H9 (cell line): Measurements from ENCODE around the gene STK32C. TPM values are rescaled to one million over a fixed set of nuclear protein-coding genes. Genes with fewer than 3 reads are reported as not detected.

ENCODE experiments used
- DNase-seq: peaks from one replicate; pipeline ENCODE4 v3.0.0-alpha.2; 2017
- H2AFZ ChIP-seq: one replicate; pipeline ENCODE4 v1.6.1; 2013; ENCODE audit warnings: mild to moderate bottlenecking, low read length, control low read depth, moderate library complexity
- H2AK5ac ChIP-seq: 2 replicates; pipeline ENCODE4 v1.6.1; 2013; ENCODE audit warnings: low read length, control low read depth, mixed read lengths; ENCODE audit not compliant: insufficient read length
- H2BK120ac ChIP-seq: one replicate; pipeline ENCODE4 v1.6.1; 2013; ENCODE audit warnings: low read depth, mild to moderate bottlenecking, low read length, control low read depth, inconsistent platforms; ENCODE audit not compliant: poor library complexity, severe bottlenecking
- H2BK12ac ChIP-seq: 2 replicates; pipeline ENCODE4 v1.6.1; 2013; ENCODE audit warnings: low read length, control low read depth, mixed read lengths, low read depth; ENCODE audit not compliant: insufficient read length
- H2BK15ac ChIP-seq: 2 replicates; pipeline ENCODE4 v1.6.1; 2013; ENCODE audit warnings: low read depth, low read length, control low read depth
- H2BK20ac ChIP-seq: one replicate; pipeline ENCODE4 v1.6.1; 2013; ENCODE audit warnings: low read depth, mild to moderate bottlenecking, low read length, control low read depth, inconsistent platforms; ENCODE audit not compliant: poor library complexity, severe bottlenecking
- H2BK5ac ChIP-seq: 2 replicates; pipeline ENCODE4 v1.6.1; 2013; ENCODE audit warnings: low read length, control low read depth, mixed read lengths; ENCODE audit not compliant: insufficient read length
- H3K14ac ChIP-seq: 2 replicates; pipeline ENCODE4 v1.6.1; 2013; ENCODE audit warnings: low read length, control low read depth; ENCODE audit not compliant: insufficient read depth
- H3K18ac ChIP-seq: 2 replicates; pipeline ENCODE4 v1.6.1; 2013; ENCODE audit warnings: low read depth, mild to moderate bottlenecking, mixed read lengths, low read length, control low read depth; ENCODE audit not compliant: insufficient read length
- H3K23ac ChIP-seq: 2 replicates; pipeline ENCODE4 v1.6.1; 2013; ENCODE audit warnings: low read length, control low read depth, mixed read lengths, low read depth; ENCODE audit not compliant: insufficient read length
- H3K23me2 ChIP-seq: 2 replicates; pipeline ENCODE4 v1.6.1; 2013; ENCODE audit warnings: low read depth, mild to moderate bottlenecking, mixed read lengths, low read length, control low read depth; ENCODE audit not compliant: insufficient read length, poor library complexity, severe bottlenecking
- H3K27ac ChIP-seq: 2 replicates; pipeline ENCODE4 v1.5.1; 2013; ENCODE audit warnings: low read length, control low read depth, mixed read lengths, low read depth; ENCODE audit not compliant: insufficient read length
- H3K27me3 ChIP-seq: 2 replicates; pipeline ENCODE4 v1.6.1; 2013; ENCODE audit warnings: low read length, control low read depth, inconsistent platforms; ENCODE audit not compliant: insufficient read depth
- H3K4ac ChIP-seq: 2 replicates; pipeline ENCODE4 v1.6.1; 2013; ENCODE audit warnings: low read depth, mild to moderate bottlenecking, control low read depth, inconsistent platforms, low read length, moderate library complexity
- H3K4me1 ChIP-seq: 2 replicates; pipeline ENCODE4 v1.6.1; 2013; ENCODE audit warnings: low read length, control low read depth, inconsistent platforms; ENCODE audit not compliant: insufficient read depth
- H3K4me2 ChIP-seq: 2 replicates; pipeline ENCODE4 v1.6.1; 2013; ENCODE audit warnings: low read length, control low read depth, mixed read lengths; ENCODE audit not compliant: insufficient read length, insufficient read depth
- H3K56ac ChIP-seq: 2 replicates; pipeline ENCODE4 v1.6.1; 2013; ENCODE audit warnings: low read depth, mild to moderate bottlenecking, mixed read lengths, low read length, control low read depth; ENCODE audit not compliant: insufficient read length
- H3K79me1 ChIP-seq: 2 replicates; pipeline ENCODE4 v1.6.1; 2013; ENCODE audit warnings: low read depth, mild to moderate bottlenecking, moderate library complexity, low read length, control low read depth, inconsistent platforms; ENCODE audit not compliant: insufficient read depth, poor library complexity, severe bottlenecking
- H3K79me2 ChIP-seq: 2 replicates; pipeline ENCODE4 v1.6.1; 2013; ENCODE audit warnings: low read length, control low read depth, inconsistent platforms; ENCODE audit not compliant: insufficient read depth
- H3K9ac ChIP-seq: 2 replicates; pipeline ENCODE4 v1.6.1; 2013; ENCODE audit warnings: low read length, control low read depth, mixed read lengths; ENCODE audit not compliant: insufficient read length; ENCODE audit errors: extremely low read depth
- H3K9me3 ChIP-seq: one replicate; pipeline ENCODE4 v1.6.1; 2013; ENCODE audit warnings: low read depth, low read length, inconsistent platforms; ENCODE audit not compliant: control insufficient read depth
- H3T11ph ChIP-seq: one replicate; pipeline ENCODE4 v1.6.1; 2013; ENCODE audit warnings: mild to moderate bottlenecking, low read length, control low read depth, inconsistent platforms
- H4K20me1 ChIP-seq: one replicate; pipeline ENCODE4 v1.6.1; 2013; ENCODE audit not compliant: control insufficient read depth, insufficient read length, insufficient read depth
- H4K5ac ChIP-seq: 2 replicates; pipeline ENCODE4 v1.6.1; 2013; ENCODE audit warnings: low read depth, mild to moderate bottlenecking, mixed read lengths, low read length, control low read depth; ENCODE audit not compliant: insufficient read length
- H4K8ac ChIP-seq: replicated peaks from 2 replicates; pipeline ENCODE4 v1.6.1; 2013; ENCODE audit warnings: low read length, control low read depth, mixed read lengths, low read depth; ENCODE audit not compliant: insufficient read length
- H4K91ac ChIP-seq: 2 replicates; pipeline ENCODE4 v1.6.1; 2013; ENCODE audit warnings: low read depth, mild to moderate bottlenecking, moderate library complexity, mixed read lengths, low read length, control low read depth; ENCODE audit not compliant: insufficient read length
- H3K27ac Mint-ChIP-seq, 3 experiments: 2 replicates in 2 of 3; 3 replicates in 1 of 3; pipeline ENCODE4 v1.8.0; 2020 to 2021; ENCODE audit warnings: mixed read lengths in 3 of 3, mild to moderate bottlenecking in 1 of 3, moderate library complexity in 1 of 3
- H3K27me3 Mint-ChIP-seq: 2 replicates; pipeline ENCODE4 v1.8.0; 2021; ENCODE audit warnings: low read depth, mild to moderate bottlenecking, moderate library complexity, mixed read lengths
- H3K36me3 Mint-ChIP-seq, 3 experiments: 2 replicates in 2 of 3; 3 replicates in 1 of 3; pipeline ENCODE4 v1.8.0; 2020 to 2021; ENCODE audit warnings: low read depth in 3 of 3, mixed read lengths in 3 of 3; ENCODE audit not compliant: insufficient read depth in 1 of 3
- H3K4me1 Mint-ChIP-seq, 2 experiments: 2 replicates each; pipeline ENCODE4 v1.8.0; 2020; ENCODE audit warnings: mixed read lengths in 2 of 2
- H3K4me3 Mint-ChIP-seq, 2 experiments: 2 replicates in 1 of 2; 3 replicates in 1 of 2; pipeline ENCODE4 v1.8.0; 2020 to 2021; ENCODE audit warnings: mild to moderate bottlenecking in 2 of 2, mixed read lengths in 2 of 2, moderate library complexity in 1 of 2
- H3K9me3 Mint-ChIP-seq, 2 experiments: 2 replicates in 1 of 2; 3 replicates in 1 of 2; pipeline ENCODE4 v1.8.0; 2020; ENCODE audit warnings: mild to moderate bottlenecking in 2 of 2, mixed read lengths in 2 of 2, moderate library complexity in 1 of 2
- CTCF ChIP-seq: fragments of 200-600 bp; sonication (generic); conservative IDR thresholded peaks from 3 replicates; pipeline ENCODE4 v1.8.0; 2021; ENCODE audit warnings: antibody characterized with exemption, mild to moderate bottlenecking
- WGBS: extraction: QIAGEN DNeasy Blood & Tissue Kit; methylation state at CpG from one replicate; pipeline ENCODE4 v1.1.7; 2013; ENCODE audit warnings: missing lambda C conversion rate, low lambda C conversion rate, mixed read lengths; ENCODE audit not compliant: insufficient read length; ENCODE audit errors: extremely low coverage; 5-methylcytosine and 5-hydroxymethylcytosine counted together
- total RNA-seq: library from RNA; stranded (reverse); gene quantifications from 2 replicates; pipeline ENCODE4 v1.2.1, GENCODE V29; 2021

Gene STK32C
- total RNA-seq, 1 experiment from 2014 or later: 11.3 TPM

GRCh38 chr10:132195366-132196075 is 112.2 kb downstream of the STK32C start:
- no peak overlapping the region for H3K4me2 ChIP-seq
- H3K27ac ChIP-seq: no peak overlapping the region
- H4K8ac ChIP-seq: no peak overlapping the region
- Mint-ChIP-seq H3K9me3 (peaks cover 0 to 3% of the 10 kb centered on the region in 2 experiments; a peak in 3 of 5 replicates), H3K4me3 (no peak overlapping the region), H3K4me1 (no peaks in the 10 kb centered on the region), H3K36me3 (peaks cover 5 to 32% (median 28%) of the 10 kb centered on the region in 3 experiments; a peak in 6 of 7 replicates), H3K27me3 (no peaks in the 10 kb centered on the region), H3K27ac (no peak overlapping the region)
- WGBS: no CpG with 5 or more reads among the region's 13 CpGs
- no peaks in the 10 kb centered on the region for H3K79me1 ChIP-seq
- H3T11ph ChIP-seq: no peak overlapping the region
- no peak overlapping the region for H2BK120ac ChIP-seq
- no peak for DNase-seq
- H3K4me1 ChIP-seq: no peaks in the 10 kb centered on the region
- H2AFZ ChIP-seq: no peak overlapping the region
- H3K4ac ChIP-seq: no peak overlapping the region
- H3K79me2 ChIP-seq: no peaks in the 10 kb centered on the region
- no peak for TF ChIP-seq CTCF
- no peak overlapping the region for H3K56ac ChIP-seq
- no peak overlapping the region for H4K5ac ChIP-seq
- H3K9me3 ChIP-seq: no peaks in the 10 kb centered on the region
- H2AK5ac ChIP-seq: no peak overlapping the region
- H2BK20ac ChIP-seq: no peak overlapping the region
- no peak overlapping the region for H4K91ac ChIP-seq
- no peaks in the 10 kb centered on the region for H3K23me2 ChIP-seq
- H4K20me1 ChIP-seq: no peaks in the 10 kb centered on the region
- no peak overlapping the region for H3K14ac ChIP-seq
- no peak overlapping the region for H3K23ac ChIP-seq
- H2BK5ac ChIP-seq: no peak overlapping the region
- H3K27me3 ChIP-seq: no peaks in the 10 kb centered on the region
- H2BK15ac ChIP-seq: no peak overlapping the region
- no peak overlapping the region for H3K9ac ChIP-seq
- H2BK12ac ChIP-seq: no peak overlapping the region
- H3K18ac ChIP-seq: no peak overlapping the region
